ENCODE measurements around the gene GABRG3.

GABRG3 gene

GRCh38 chr15:26935322-26935721 is 35.7 kb upstream of the GABRG3 start:
- no peaks in the 10 kb centered on the region for H3K27me3 ChIP-seq
- H3K27ac ChIP-seq = no peak overlapping the region
- no peak overlapping the region for H3K4me3 ChIP-seq (ENCODE audit: low read depth in 1 of 2, low read length in 1 of 2)
- H3K36me3 ChIP-seq = no peaks in the 10 kb centered on the region
- H3K9me3 ChIP-seq = no peaks in the 10 kb centered on the region
- no peak for TF ChIP-seq CTCF (IDR thresholded peaks at IDR 0.05)
- no peaks in the 10 kb centered on the region for H3K4me1 ChIP-seq (ENCODE audit: control insufficient read depth in 1 of 2, insufficient read depth in 1 of 2, low read depth in 1 of 2, low read length in 1 of 2)

GRCh38 chr15:26936502-26936901 is 34.5 kb upstream of the GABRG3 start:
- no peaks in the 10 kb centered on the region for H3K36me3 ChIP-seq
- no peak for TF ChIP-seq CTCF (IDR thresholded peaks at IDR 0.05)
- no peaks in the 10 kb centered on the region for H3K27me3 ChIP-seq
- H3K9me3 ChIP-seq = no peaks in the 10 kb centered on the region
- no peak overlapping the region for H3K4me3 ChIP-seq (ENCODE audit: low read depth in 1 of 2, low read length in 1 of 2)
- no peak overlapping the region for H3K27ac ChIP-seq
- no peaks in the 10 kb centered on the region for H3K4me1 ChIP-seq (ENCODE audit: control insufficient read depth in 1 of 2, insufficient read depth in 1 of 2, low read depth in 1 of 2, low read length in 1 of 2)

GRCh38 chr15:26937134-26937533 is 33.8 kb upstream of the GABRG3 start:
- Histone ChIP-seq H3K27ac (no peak overlapping the region), H3K4me1 (ENCODE audit: control insufficient read depth in 1 of 2, insufficient read depth in 1 of 2, low read depth in 1 of 2, low read length in 1 of 2) (no peaks in the 10 kb centered on the region), H3K4me3 (ENCODE audit: low read depth in 1 of 2, low read length in 1 of 2) (no peak overlapping the region), H3K36me3 (no peaks in the 10 kb centered on the region), H3K9me3 (no peaks in the 10 kb centered on the region), H3K27me3 (no peaks in the 10 kb centered on the region)
- no peak for TF ChIP-seq CTCF (IDR thresholded peaks at IDR 0.05)

- Histone ChIP-seq H3K4me1 (ENCODE audit: control insufficient read depth in 1 of 2, insufficient read depth in 1 of 2, low read depth in 1 of 2, low read length in 1 of 2) (no peaks in the 10 kb centered on the region), H3K27me3 (no peaks in the 10 kb centered on the region), H3K36me3 (no peaks in the 10 kb centered on the region), H3K9me3 (no peaks in the 10 kb centered on the region), H3K4me3 (ENCODE audit: low read depth in 1 of 2, low read length in 1 of 2) (no peak overlapping the region), H3K27ac (no peak overlapping the region)
- no peak for TF ChIP-seq CTCF (IDR thresholded peaks at IDR 0.05)
Observed at GRCh38 chr15:26939398-26939797, 31.6 kb upstream of the GABRG3 start.

GRCh38 chr15:26941489-26941888 is 29.5 kb upstream of the GABRG3 start:
- Histone ChIP-seq H3K27me3 (no peaks in the 10 kb centered on the region), H3K27ac (no peak overlapping the region), H3K36me3 (no peaks in the 10 kb centered on the region), H3K9me3 (no peaks in the 10 kb centered on the region), H3K4me3 (ENCODE audit: low read depth in 1 of 2, low read length in 1 of 2) (no peak overlapping the region), H3K4me1 (ENCODE audit: control insufficient read depth in 1 of 2, insufficient read depth in 1 of 2, low read depth in 1 of 2, low read length in 1 of 2) (no peaks in the 10 kb centered on the region)
- no peak for TF ChIP-seq CTCF (IDR thresholded peaks at IDR 0.05)

- no peak overlapping the region for H3K27ac ChIP-seq
- no peak for TF ChIP-seq CTCF (IDR thresholded peaks at IDR 0.05)
- no peaks in the 10 kb centered on the region for H3K36me3 ChIP-seq
- no peaks in the 10 kb centered on the region for H3K9me3 ChIP-seq
- no peaks in the 10 kb centered on the region for H3K4me1 ChIP-seq (ENCODE audit: control insufficient read depth in 1 of 2, insufficient read depth in 1 of 2, low read depth in 1 of 2, low read length in 1 of 2)
- no peak overlapping the region for H3K4me3 ChIP-seq (ENCODE audit: low read depth in 1 of 2, low read length in 1 of 2)
- H3K27me3 ChIP-seq = no peaks in the 10 kb centered on the region
Observed at GRCh38 chr15:26943866-26944265, 27.1 kb upstream of the GABRG3 start.
